GM12878 (cell line): Measurements from ENCODE around the gene CDC34. TPM values are rescaled to one million over a fixed set of nuclear protein-coding genes. Genes with fewer than 3 reads are reported as not detected.

Experiments used
- ATAC-seq: fragments of 200-7000 bp; cut with Tn5 transposase; 3 replicates; pipeline ENCODE4 v1.9.1; 2020; ENCODE audit warnings: mild to moderate bottlenecking, moderate library complexity
- BruUV-seq: library from RNA; stranded (reverse); fragments of 400-500 nt; replicated peaks from 2 replicates; lab custom pipeline; 2021; lab: Mats Ljungman, UMichigan
- CTCF ChIA-PET: fragments of 300-600 bp; sonication (Branson Sonifier 250); formaldehyde crosslinking; extraction: SDS; loops from one replicate; lab custom pipeline; 2021; ENCODE audit warnings: inconsistent platforms; lab: Yijun Ruan, JAX
- POLR2A ChIA-PET: fragments of 350-600 bp; formaldehyde crosslinking; extraction: SDS; loops from one replicate; lab custom pipeline; 2021; ENCODE audit warnings: inconsistent platforms; lab: Charles Lee
- RAD21 ChIA-PET: fragments of 300-600 bp; sonication (Branson Sonifier 250); formaldehyde crosslinking; loops from one replicate; lab custom pipeline; 2023; ENCODE audit warnings: antibody characterized with exemption; ENCODE audit not compliant: unreplicated experiment; lab: Charles Lee
- SMC1A ChIA-PET: fragments of 300-600 bp; sonication (Branson Sonifier 250); formaldehyde crosslinking; loops from one replicate; lab custom pipeline; 2023; ENCODE audit not compliant: unreplicated experiment, uncharacterized antibody; lab: Charles Lee
- DNase-seq: peaks from one replicate; pipeline ENCODE4 v3.0.0-alpha.2; 2011; ENCODE audit warnings: low read depth, low spot score
- FAIRE-seq: peaks from 3 replicates; lab custom pipeline; 2011; peaks lifted over from hg19 to GRCh38; lab: Jason Lieb, UNC
- H2AFZ ChIP-seq: 2 replicates; pipeline ENCODE4 v1.6.0; 2011; ENCODE audit warnings: low read depth, low read length, control low read depth; ENCODE audit not compliant: control insufficient read depth
- H3K27ac ChIP-seq: 2 replicates; pipeline ENCODE4 v1.5.1; 2011; ENCODE audit warnings: control low read depth; ENCODE audit not compliant: control insufficient read depth, insufficient read depth
- H3K27me3 ChIP-seq, 2 experiments: replicated peaks in 1 of 2; 2 replicates each; pipeline versions ENCODE4 v1.6.0 to v1.6.1; 2011; ENCODE audit warnings: low read length in 1 of 2; ENCODE audit not compliant: control insufficient read depth in 2 of 2, insufficient read depth in 2 of 2
- H3K36me3 ChIP-seq, 2 experiments: 2 replicates each; pipeline ENCODE4 v1.5.1; 2011; ENCODE audit warnings: low read length in 1 of 2; ENCODE audit not compliant: control insufficient read depth in 2 of 2, insufficient read depth in 2 of 2
- H3K4me1 ChIP-seq: 2 replicates; pipeline ENCODE4 v1.6.1; 2011; ENCODE audit warnings: mild to moderate bottlenecking, low read length, moderate library complexity, mixed read lengths; ENCODE audit not compliant: control insufficient read depth, insufficient read depth
- H3K4me2 ChIP-seq: 2 replicates; pipeline ENCODE4 v1.6.0; 2011; ENCODE audit warnings: control low read depth; ENCODE audit not compliant: control insufficient read depth, insufficient read depth
- H3K4me3 ChIP-seq: fragments of 200-600 bp; sonication (generic); 2 replicates; pipeline ENCODE4 v1.5.1; 2016
- H3K79me2 ChIP-seq: 2 replicates; pipeline ENCODE4 v1.6.0; 2011; ENCODE audit warnings: low read length; ENCODE audit not compliant: control insufficient read depth, insufficient read depth
- H3K9ac ChIP-seq: 2 replicates; pipeline ENCODE4 v1.8.0; 2011; ENCODE audit warnings: low read length, control low read depth, mixed read lengths; ENCODE audit not compliant: control insufficient read depth, insufficient read depth
- H3K9me3 ChIP-seq: replicated peaks from 3 replicates; pipeline ENCODE4 v1.5.1; 2011; ENCODE audit warnings: mild to moderate bottlenecking, low read length; ENCODE audit not compliant: control insufficient read depth, insufficient read depth
- H4K20me1 ChIP-seq: 2 replicates; pipeline ENCODE4 v1.6.0; 2011; ENCODE audit not compliant: control insufficient read depth, insufficient read depth
- ASH2L ChIP-seq: fragments of 300-600, 200-600 bp; sonication (generic); IDR thresholded peaks from 2 replicates; pipeline ENCODE4 v1.6.1; 2017; ENCODE audit warnings: low read depth, mild to moderate bottlenecking, borderline replicate concordance
- CHD2 ChIP-seq: IDR thresholded peaks from 2 replicates; pipeline ENCODE4 v1.6.1; 2011; ENCODE audit warnings: low read depth, low read length, improper control_type of control experiment, borderline replicate concordance
- CREB1 ChIP-seq: IDR thresholded peaks from 2 replicates; pipeline ENCODE4 v1.6.1; 2012; ENCODE audit warnings: low read depth, mild to moderate bottlenecking, inconsistent platforms
- IKZF2 ChIP-seq, 2 experiments: fragments of 450-650 bp; IDR thresholded peaks; 2 replicates each; pipeline ENCODE4 v1.6.1; 2017; ENCODE audit warnings: mild to moderate bottlenecking in 2 of 2, moderate library complexity in 2 of 2
- KDM1A ChIP-seq: fragments of 200-600 bp; sonication (generic); IDR thresholded peaks from 2 replicates; pipeline ENCODE4 v1.6.1; 2016; ENCODE audit warnings: borderline replicate concordance
- LARP7 ChIP-seq: fragments of 450-650 bp; IDR thresholded peaks from 2 replicates; pipeline ENCODE4 v1.6.1; 2017; ENCODE audit warnings: mild to moderate bottlenecking
- MTA2 ChIP-seq: fragments of 450-650 bp; IDR thresholded peaks from 2 replicates; pipeline ENCODE4 v1.6.1; 2016; ENCODE audit warnings: low read depth, mild to moderate bottlenecking, moderate library complexity
- MYC ChIP-seq: IDR thresholded peaks from 2 replicates; pipeline ENCODE4 v1.6.1; 2011; ENCODE audit warnings: mild to moderate bottlenecking, low read length, moderate library complexity, inconsistent platforms; ENCODE audit not compliant: insufficient read depth, insufficient replicate concordance, insufficient read length, severe bottlenecking
- NFIC ChIP-seq: IDR thresholded peaks from 2 replicates; pipeline ENCODE4 v1.6.1; 2012; ENCODE audit warnings: low read depth, mild to moderate bottlenecking, inconsistent platforms, low read length, moderate library complexity
- RAD51 ChIP-seq: fragments of 450-650 bp; IDR thresholded peaks from 2 replicates; pipeline ENCODE4 v1.6.1; 2016; ENCODE audit warnings: moderate library complexity, mild to moderate bottlenecking, inconsistent platforms
- RBBP5 ChIP-seq: fragments of 200-600 bp; sonication (generic); conservative IDR thresholded peaks from 2 replicates; pipeline ENCODE4 v1.6.1; 2016
- SMAD5 ChIP-seq: IDR thresholded peaks from 2 replicates; pipeline ENCODE4 v1.6.1; 2016; ENCODE audit warnings: antibody characterized with exemption, low read depth
- SMC3 ChIP-seq: IDR thresholded peaks from 2 replicates; pipeline ENCODE4 v1.6.1; 2011; ENCODE audit warnings: low read length, improper control_type of control experiment, borderline replicate concordance
- SRF ChIP-seq, 2 experiments: IDR thresholded peaks; 2 replicates each; pipeline ENCODE4 v1.6.1; 2011; ENCODE audit warnings: low read depth in 2 of 2, low read length in 2 of 2, mild to moderate bottlenecking in 1 of 2, moderate library complexity in 1 of 2
- STAT1 ChIP-seq: fragments of 450-650 bp; conservative IDR thresholded peaks from 2 replicates; pipeline ENCODE4 v1.6.1; 2014; ENCODE audit warnings: antibody characterized with exemption, mild to moderate bottlenecking
- ZNF24 ChIP-seq: fragments of 450-650 bp; IDR thresholded peaks from 2 replicates; pipeline ENCODE4 v1.6.1; 2017; ENCODE audit warnings: antibody characterized with exemption, mild to moderate bottlenecking
- WGBS: methylation state at CpG from one replicate; pipeline ENCODE4 v1.1.6; 2016; ENCODE audit warnings: low lambda C conversion rate; ENCODE audit not compliant: insufficient replicate concordance, insufficient coverage; ENCODE audit errors: missing lambda C conversion rate; 5-methylcytosine and 5-hydroxymethylcytosine counted together
- in situ Hi-C: fragments of 300-500 bp; cut with MboI; formaldehyde crosslinking; loops from 9 replicates; pipeline ENCODE4 v1.14.3; 2018; ENCODE audit warnings: mixed read lengths
- intact Hi-C: fragments of 100-400 bp; cut with micrococcal nuclease; formaldehyde crosslinking; loops from one replicate; pipeline ENCODE4 v1.14.2; 2022; ENCODE audit not compliant: unreplicated experiment
- polyA plus RNA-seq, 11 experiments: library from polyadenylated mRNA; depleted of rRNA in 4 of 11; unstranded in 6 of 11; stranded (reverse) in 5 of 11; fragments of >200 nt; fragmentation: Nextera tagmentation in 4 of 11; fragmentation: Illumina TruSeq in 1 of 11; extraction: Ambion mirVana in 4 of 11; extraction: Trizol in 1 of 11; gene quantifications; 1 replicate in 1 of 11; 2 replicates in 10 of 11; pipeline versions ENCODE4 v1.2.1 to v1.2.3, GENCODE V29; 2011 to 2016; ENCODE audit warnings: inconsistent platforms in 2 of 11, missing spikeins in 2 of 11, low read depth in 1 of 11
- total RNA-seq, 4 experiments: library from RNA; depleted of rRNA in 3 of 4; stranded (reverse); fragments of >200 nt in 3 of 4; fragmentation: Illumina TruSeq in 1 of 4; extraction: Trizol in 1 of 4; gene quantifications; 2 replicates each; pipeline versions ENCODE4 v1.2.1 to v1.2.3, GENCODE V29; 2013 to 2021
- TF ChIP-seq, protein P1 (sequence below): fragments of 450-650 bp; conservative IDR thresholded peaks from 2 replicates; pipeline ENCODE4 v1.6.1; 2017; ENCODE audit warnings: mild to moderate bottlenecking, moderate library complexity
- TF ChIP-seq, protein P2 (sequence below): fragments of 150-350 bp; IDR thresholded peaks from 2 replicates; pipeline ENCODE4 v1.6.1; 2016; ENCODE audit warnings: low read depth, low read length
- TF ChIP-seq, protein P3 (sequence below): IDR thresholded peaks from 2 replicates; pipeline ENCODE4 v1.6.1; 2011; ENCODE audit warnings: borderline replicate concordance, low read depth, mild to moderate bottlenecking, moderate library complexity, mixed read lengths, low read length; ENCODE audit not compliant: insufficient read depth; ENCODE audit errors: extremely low read length

CDC34 gene
- total and polyA plus RNA-seq, 10 of the 15 experiments (the other 5 are each of a cell fraction or from before 2014, with no cell fraction given) = 0.31 to 48.9 (median 28.5) TPM

DNA sequence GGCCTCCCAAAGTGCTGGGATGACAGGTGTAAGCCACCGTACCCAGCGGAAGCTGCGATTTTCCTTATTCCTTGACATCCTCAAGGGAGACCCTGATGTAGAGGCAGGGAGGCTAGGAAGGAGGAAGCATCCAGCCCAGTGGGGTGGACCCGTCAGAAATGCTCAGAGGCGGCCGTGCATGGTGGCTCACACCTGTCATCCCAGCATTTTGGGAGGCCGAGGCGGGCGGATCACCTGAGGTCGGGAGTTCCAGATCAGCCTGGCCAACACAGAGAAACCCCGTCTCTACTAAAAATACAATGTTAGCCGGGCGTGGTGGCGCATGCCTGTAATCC is 23.9 kb downstream of the CDC34 start (continued):
- TF ChIP-seq, protein P1, sequence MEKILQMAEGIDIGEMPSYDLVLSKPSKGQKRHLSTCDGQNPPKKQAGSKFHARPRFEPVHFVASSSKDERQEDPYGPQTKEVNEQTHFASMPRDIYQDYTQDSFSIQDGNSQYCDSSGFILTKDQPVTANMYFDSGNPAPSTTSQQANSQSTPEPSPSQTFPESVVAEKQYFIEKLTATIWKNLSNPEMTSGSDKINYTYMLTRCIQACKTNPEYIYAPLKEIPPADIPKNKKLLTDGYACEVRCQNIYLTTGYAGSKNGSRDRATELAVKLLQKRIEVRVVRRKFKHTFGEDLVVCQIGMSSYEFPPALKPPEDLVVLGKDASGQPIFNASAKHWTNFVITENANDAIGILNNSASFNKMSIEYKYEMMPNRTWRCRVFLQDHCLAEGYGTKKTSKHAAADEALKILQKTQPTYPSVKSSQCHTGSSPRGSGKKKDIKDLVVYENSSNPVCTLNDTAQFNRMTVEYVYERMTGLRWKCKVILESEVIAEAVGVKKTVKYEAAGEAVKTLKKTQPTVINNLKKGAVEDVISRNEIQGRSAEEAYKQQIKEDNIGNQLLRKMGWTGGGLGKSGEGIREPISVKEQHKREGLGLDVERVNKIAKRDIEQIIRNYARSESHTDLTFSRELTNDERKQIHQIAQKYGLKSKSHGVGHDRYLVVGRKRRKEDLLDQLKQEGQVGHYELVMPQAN = no peak
- TF ChIP-seq RBBP5 = no peak
- no peak for TF ChIP-seq ASH2L
- no peak for TF ChIP-seq STAT1
- no peak for TF ChIP-seq KDM1A
- no peak for TF ChIP-seq MTA2
- TF ChIP-seq SMAD5 = no peak
- TF ChIP-seq LARP7 = no peak
- no peak for TF ChIP-seq MYC

DNA sequence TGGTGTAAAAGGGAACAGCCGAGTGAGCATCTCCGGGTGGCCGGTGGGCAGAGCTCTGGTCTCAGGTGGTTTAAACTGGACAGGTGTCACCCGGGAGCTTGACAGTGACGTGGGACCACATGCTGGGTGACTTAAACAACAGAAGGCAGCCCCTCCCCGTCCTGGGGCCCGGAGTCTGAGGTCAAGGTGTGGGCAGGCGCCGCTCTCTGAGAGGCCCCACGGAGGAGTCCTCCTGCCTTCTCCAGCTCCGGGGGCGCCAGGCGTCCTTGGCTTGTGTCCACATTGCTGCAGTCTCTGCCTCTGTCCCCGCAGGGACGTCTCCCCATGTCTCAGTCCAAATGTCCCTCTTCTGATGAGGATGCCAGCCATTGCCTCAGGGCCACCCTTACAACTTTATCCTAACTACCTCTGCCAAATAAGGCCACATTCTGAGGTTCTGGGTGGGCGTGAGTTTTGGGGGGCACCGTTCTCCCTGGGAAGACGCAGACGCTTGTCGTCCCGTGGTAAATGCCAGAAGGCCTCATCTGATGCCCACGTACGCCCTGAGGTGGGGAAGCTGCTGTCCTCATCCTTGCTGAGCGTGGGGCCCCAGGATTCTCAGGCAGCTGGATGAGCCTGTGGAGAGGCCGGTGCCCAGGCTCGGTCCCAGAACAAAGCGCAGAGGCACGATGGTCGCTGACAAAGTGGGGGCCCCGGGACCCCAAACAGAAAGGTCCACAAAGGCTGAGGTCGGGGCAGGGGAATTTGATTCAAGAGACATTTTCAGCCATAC is 25.2 kb downstream of the CDC34 start:
- RAD21 ChIA-PET = no interaction called here
- in situ Hi-C loops = no loop called here
- H4K20me1 ChIP-seq = no peaks in the 10 kb centered on the region
- 59% methylated on average over 29 of the region's 31 CpGs for WGBS
- FAIRE-seq (no peak), ATAC-seq (no peak), DNase-seq (no peak)
- CTCF ChIA-PET = interaction anchor here (0.8 to 1.0 kb wide), 2 partner anchors 18 to 50 kb away, joined by 3 read pairs; partner anchors contain the start of gene TPGS1
- H2AFZ ChIP-seq = no peak overlapping the region
- POLR2A ChIA-PET = no interaction called here
- no peaks in the 10 kb centered on the region for H3K79me2 ChIP-seq
- H3K36me3 ChIP-seq = no peaks in the 10 kb centered on the region
- BruUV-seq = no TSS peak
- H3K9ac ChIP-seq = no peak overlapping the region
- H3K9me3 ChIP-seq = no peaks in the 10 kb centered on the region
- no peaks in the 10 kb centered on the region for H3K4me1 ChIP-seq
- no peaks in the 10 kb centered on the region for H3K27me3 ChIP-seq
- no peak overlapping the region for H3K4me3 ChIP-seq
- intact Hi-C loops = no loop called here
- no peak overlapping the region for H3K4me2 ChIP-seq
- SMC1A ChIA-PET = no interaction called here
- no peak overlapping the region for H3K27ac ChIP-seq
- TF ChIP-seq, protein P2, sequence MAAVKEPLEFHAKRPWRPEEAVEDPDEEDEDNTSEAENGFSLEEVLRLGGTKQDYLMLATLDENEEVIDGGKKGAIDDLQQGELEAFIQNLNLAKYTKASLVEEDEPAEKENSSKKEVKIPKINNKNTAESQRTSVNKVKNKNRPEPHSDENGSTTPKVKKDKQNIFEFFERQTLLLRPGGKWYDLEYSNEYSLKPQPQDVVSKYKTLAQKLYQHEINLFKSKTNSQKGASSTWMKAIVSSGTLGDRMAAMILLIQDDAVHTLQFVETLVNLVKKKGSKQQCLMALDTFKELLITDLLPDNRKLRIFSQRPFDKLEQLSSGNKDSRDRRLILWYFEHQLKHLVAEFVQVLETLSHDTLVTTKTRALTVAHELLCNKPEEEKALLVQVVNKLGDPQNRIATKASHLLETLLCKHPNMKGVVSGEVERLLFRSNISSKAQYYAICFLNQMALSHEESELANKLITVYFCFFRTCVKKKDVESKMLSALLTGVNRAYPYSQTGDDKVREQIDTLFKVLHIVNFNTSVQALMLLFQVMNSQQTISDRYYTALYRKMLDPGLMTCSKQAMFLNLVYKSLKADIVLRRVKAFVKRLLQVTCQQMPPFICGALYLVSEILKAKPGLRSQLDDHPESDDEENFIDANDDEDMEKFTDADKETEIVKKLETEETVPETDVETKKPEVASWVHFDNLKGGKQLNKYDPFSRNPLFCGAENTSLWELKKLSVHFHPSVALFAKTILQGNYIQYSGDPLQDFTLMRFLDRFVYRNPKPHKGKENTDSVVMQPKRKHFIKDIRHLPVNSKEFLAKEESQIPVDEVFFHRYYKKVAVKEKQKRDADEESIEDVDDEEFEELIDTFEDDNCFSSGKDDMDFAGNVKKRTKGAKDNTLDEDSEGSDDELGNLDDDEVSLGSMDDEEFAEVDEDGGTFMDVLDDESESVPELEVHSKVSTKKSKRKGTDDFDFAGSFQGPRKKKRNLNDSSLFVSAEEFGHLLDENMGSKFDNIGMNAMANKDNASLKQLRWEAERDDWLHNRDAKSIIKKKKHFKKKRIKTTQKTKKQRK = no peak
- TF ChIP-seq NFIC (no peak), CHD2 (no peak), ZNF24 (no peak), SRF (IDR thresholded peaks at IDR 0.05; ENCODE audit: low read depth in 2 of 2, low read length in 2 of 2) (no peak), SMC3 (no peak), IKZF2 (IDR thresholded peaks at IDR 0.05) (no peak), CREB1 (no peak), RAD51 (no peak)
- TF ChIP-seq, protein P3, sequence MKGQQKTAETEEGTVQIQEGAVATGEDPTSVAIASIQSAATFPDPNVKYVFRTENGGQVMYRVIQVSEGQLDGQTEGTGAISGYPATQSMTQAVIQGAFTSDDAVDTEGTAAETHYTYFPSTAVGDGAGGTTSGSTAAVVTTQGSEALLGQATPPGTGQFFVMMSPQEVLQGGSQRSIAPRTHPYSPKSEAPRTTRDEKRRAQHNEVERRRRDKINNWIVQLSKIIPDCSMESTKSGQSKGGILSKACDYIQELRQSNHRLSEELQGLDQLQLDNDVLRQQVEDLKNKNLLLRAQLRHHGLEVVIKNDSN = no peak
